Neural cell (in vitro differentiated cells): ENCODE measurements around the gene LYRM2. TPM values are rescaled to one million over a fixed set of nuclear protein-coding genes. Genes with fewer than 3 reads are reported as not detected.

ENCODE experiments used
- H2AFZ ChIP-seq: fragments of 200-600, 300-800 bp; sonication (generic), shearing (Covaris generic); 2 replicates; pipeline ENCODE4 v1.6.0; 2014; ENCODE audit warnings: low read depth, mild to moderate bottlenecking, antibody characterized with exemption, low read length, moderate library complexity
- H3F3A ChIP-seq: fragments of 200-600 bp; shearing (Covaris generic); 2 replicates; pipeline ENCODE4 v1.6.1; 2016; ENCODE audit warnings: mild to moderate bottlenecking, moderate library complexity, mixed read lengths, antibody characterized with exemption, low read length; ENCODE audit not compliant: insufficient read depth, poor library complexity, severe bottlenecking
- H3K27ac ChIP-seq: fragments of 200-600, 300-800 bp; sonication (generic), shearing (Covaris generic); 2 replicates; pipeline ENCODE4 v1.5.1; 2014; ENCODE audit warnings: mild to moderate bottlenecking, low read length, moderate library complexity
- H3K27me3 ChIP-seq: fragments of 300-800, 200-600 bp; sonication (generic), shearing (Covaris generic); 2 replicates; pipeline ENCODE4 v1.6.0; 2014; ENCODE audit warnings: mild to moderate bottlenecking, low read depth, low read length, moderate library complexity; ENCODE audit not compliant: insufficient read depth
- H3K36me3 ChIP-seq: fragments of 300-800, 200-600 bp; sonication (generic), shearing (Covaris generic); 2 replicates; pipeline ENCODE4 v1.5.1; 2014; ENCODE audit warnings: mild to moderate bottlenecking, antibody characterized with exemption, low read length, moderate library complexity; ENCODE audit not compliant: insufficient read depth
- H3K4me2 ChIP-seq: fragments of 300-800, 200-600 bp; sonication (generic), shearing (Covaris generic); 2 replicates; pipeline ENCODE4 v1.6.0; 2014; ENCODE audit warnings: mild to moderate bottlenecking, low read length
- H3K4me3 ChIP-seq: fragments of 300-800, 200-600 bp; sonication (generic), shearing (Covaris generic); 2 replicates; pipeline ENCODE4 v1.5.1; 2014; ENCODE audit warnings: mild to moderate bottlenecking, low read length, moderate library complexity
- H3K79me2 ChIP-seq: fragments of 200-600 bp; shearing (Covaris generic); replicated peaks from 2 replicates; pipeline ENCODE4 v1.6.0; 2014; ENCODE audit warnings: mild to moderate bottlenecking, low read length, moderate library complexity; ENCODE audit not compliant: insufficient read depth
- H3K9ac ChIP-seq: fragments of 300-800, 200-600 bp; sonication (generic), shearing (Covaris generic); 2 replicates; pipeline ENCODE4 v1.6.1; 2016; ENCODE audit warnings: mild to moderate bottlenecking, low read length, mixed read lengths
- H3K9me2 ChIP-seq: fragments of 200-600 bp; shearing (Covaris generic); 2 replicates; pipeline ENCODE4 v1.6.1; 2016; ENCODE audit warnings: mild to moderate bottlenecking, low read length, mixed read lengths; ENCODE audit not compliant: insufficient read depth
- H3K9me3 ChIP-seq: fragments of 200-600, 300-800 bp; sonication (generic), shearing (Covaris generic); 2 replicates; pipeline ENCODE4 v1.6.1; 2016; ENCODE audit warnings: mild to moderate bottlenecking, mixed run types, low read length, moderate library complexity, mixed read lengths
- H4K20me1 ChIP-seq: fragments of 200-600 bp; shearing (Covaris generic); 2 replicates; pipeline ENCODE4 v1.6.1; 2016; ENCODE audit warnings: mild to moderate bottlenecking, mixed run types; ENCODE audit not compliant: insufficient read depth
- CTCF ChIP-seq: fragments of 450-650 bp; IDR thresholded peaks from 2 replicates; pipeline ENCODE4 v1.5.1; 2014; ENCODE audit warnings: antibody characterized with exemption, mild to moderate bottlenecking, moderate library complexity; ENCODE audit not compliant: poor library complexity, severe bottlenecking
- EP300 ChIP-seq: fragments of 450-650 bp; conservative IDR thresholded peaks from 2 replicates; pipeline ENCODE4 v1.6.1; 2014; ENCODE audit warnings: antibody characterized with exemption, mild to moderate bottlenecking, moderate library complexity; ENCODE audit not compliant: poor library complexity, severe bottlenecking
- EZH2 ChIP-seq: fragments of 200-600, 300-800 bp; shearing (Covaris generic), sonication (generic); IDR thresholded peaks from 2 replicates; pipeline ENCODE4 v1.6.1; 2014; ENCODE audit warnings: antibody characterized with exemption, low read length, borderline replicate concordance, mild to moderate bottlenecking; ENCODE audit not compliant: insufficient read depth, poor library complexity, severe bottlenecking
- MXI1 ChIP-seq: fragments of 450-650 bp; conservative IDR thresholded peaks from 2 replicates; pipeline ENCODE4 v1.6.1; 2014; ENCODE audit warnings: antibody characterized with exemption, mild to moderate bottlenecking; ENCODE audit not compliant: poor library complexity, severe bottlenecking
- POLR2AphosphoS5 ChIP-seq: IDR thresholded peaks from 2 replicates; pipeline ENCODE4 v1.6.1; 2012
- RAD21 ChIP-seq: fragments of 450-650 bp; conservative IDR thresholded peaks from 2 replicates; pipeline ENCODE4 v1.6.1; 2014; ENCODE audit warnings: antibody characterized with exemption, mild to moderate bottlenecking, moderate library complexity
- REST ChIP-seq: IDR thresholded peaks from 2 replicates; pipeline ENCODE4 v1.6.1; 2012; ENCODE audit warnings: borderline replicate concordance
- SMC3 ChIP-seq: fragments of 450-650 bp; conservative IDR thresholded peaks from 2 replicates; pipeline ENCODE4 v1.6.1; 2014; ENCODE audit warnings: antibody characterized with exemption, mild to moderate bottlenecking, moderate library complexity; ENCODE audit not compliant: poor library complexity
- TAF1 ChIP-seq: IDR thresholded peaks from 2 replicates; pipeline ENCODE4 v1.6.1; 2012; ENCODE audit warnings: low read depth
- polyA plus RNA-seq: library from polyadenylated mRNA; depleted of rRNA; stranded (reverse); fragments of >200 nt; gene quantifications from 2 replicates; pipeline ENCODE4 v1.2.3, GENCODE V29; 2014

Gene LYRM2
- polyA plus RNA-seq, 1 donor from 2014 or later: 25.5 TPM

GRCh38 chr6:89559487-89559886, 79.1 kb downstream of the LYRM2 start:
- Histone ChIP-seq H3K9ac (no peak overlapping the region), H3K4me2 (no peak overlapping the region), H2AFZ (no peak overlapping the region), H3K79me2 (peaks cover 3% of the 10 kb centered on the region), H3K27me3 (no peaks in the 10 kb centered on the region), H3K9me3 (no peaks in the 10 kb centered on the region), H3K27ac (no peak overlapping the region), H3F3A (no peaks in the 10 kb centered on the region), H3K9me2 (no peaks in the 10 kb centered on the region), H4K20me1 (no peaks in the 10 kb centered on the region), H3K36me3 (no peaks in the 10 kb centered on the region), H3K4me3 (no peak overlapping the region)
- no peak for TF ChIP-seq POLR2AphosphoS5
- no peak for TF ChIP-seq TAF1
- TF ChIP-seq CTCF: no peak
- TF ChIP-seq EP300: no peak
- TF ChIP-seq EZH2: no peak
- no peak for TF ChIP-seq REST
- TF ChIP-seq SMC3: no peak
- no peak for TF ChIP-seq MXI1
- TF ChIP-seq RAD21: no peak

GRCh38 chr6:89555806-89556205, 82.7 kb downstream of the LYRM2 start:
- Histone ChIP-seq H3K9me2 (no peaks in the 10 kb centered on the region), H3K27me3 (no peaks in the 10 kb centered on the region), H3K79me2 (peaks cover 3% of the 10 kb centered on the region), H3K9ac (no peak overlapping the region), H3K27ac (no peak overlapping the region), H2AFZ (no peak overlapping the region), H3K36me3 (no peaks in the 10 kb centered on the region), H4K20me1 (no peaks in the 10 kb centered on the region), H3K4me3 (no peak overlapping the region), H3F3A (peaks cover 5% of the 10 kb centered on the region), H3K4me2 (no peak overlapping the region), H3K9me3 (no peaks in the 10 kb centered on the region)
- TF ChIP-seq POLR2AphosphoS5 (no peak), SMC3 (no peak), MXI1 (no peak), EP300 (no peak), REST (no peak), TAF1 (no peak), RAD21 (no peak), EZH2 (no peak), CTCF (no peak)
